Esophagus muscularis mucosa (tissue), 4 donors: ENCODE measurements around the gene SLC25A10. TPM values are rescaled to one million over a fixed set of nuclear protein-coding genes. Genes with fewer than 3 reads are reported as not detected.

Experiments used
- DNase-seq: peaks from one replicate; pipeline ENCODE4 v3.0.0-alpha.2; 2017; ENCODE audit errors: extremely low spot score
- H3K27ac ChIP-seq, 4 donors: fragments of 200-600 bp; sonication (generic); replicated peaks in 1 of 4; 1 replicate in 3 of 4; 2 replicates in 1 of 4; pipeline ENCODE4 v1.5.1; 2016 to 2019; ENCODE audit warnings: mild to moderate bottlenecking in 1 of 4
- H3K27me3 ChIP-seq, 4 donors: fragments of 200-600 bp; sonication (generic); one replicate each; pipeline versions ENCODE4 v1.5.1 to v1.6.0; 2016 to 2019
- H3K36me3 ChIP-seq, 4 donors: fragments of 200-600 bp; sonication (generic); one replicate each; pipeline ENCODE4 v1.5.1; 2016 to 2019
- H3K4me1 ChIP-seq, 4 donors: fragments of 200-600 bp; sonication (generic); one replicate each; pipeline ENCODE4 v1.5.1; 2016 to 2019
- H3K4me3 ChIP-seq, 4 donors: fragments of 200-600 bp; sonication (generic); 1 replicate in 2 of 4; 2 replicates in 2 of 4; pipeline ENCODE4 v1.5.1; 2016 to 2019; ENCODE audit warnings: mild to moderate bottlenecking in 4 of 4, moderate library complexity in 1 of 4
- H3K9me3 ChIP-seq, 4 donors: fragments of 200-600 bp; sonication (generic); 1 replicate in 3 of 4; 2 replicates in 1 of 4; pipeline ENCODE4 v1.5.1; 2016 to 2019
- EP300 ChIP-seq: sonication (generic); formaldehyde crosslinking; IDR thresholded peaks from one replicate; pipeline ENCODE4 v1.6.1; 2017; ENCODE audit warnings: antibody characterized with exemption
- POLR2A ChIP-seq: fragments of 450-650 bp; IDR thresholded peaks from one replicate; pipeline ENCODE4 v1.6.1; 2017; ENCODE audit warnings: antibody characterized with exemption, moderate library complexity, mild to moderate bottlenecking, low read depth
- POLR2AphosphoS5 ChIP-seq, 2 donors: sonication (generic); formaldehyde crosslinking; IDR thresholded peaks; one replicate each; pipeline ENCODE4 v1.6.1; 2017; ENCODE audit warnings: antibody characterized with exemption in 2 of 2
- WGBS: methylation state at CpG from one replicate; pipeline ENCODE4 v1.1.5; 2018; 5-methylcytosine and 5-hydroxymethylcytosine counted together
- intact Hi-C: fragments of 100-400 bp; cut with DNase I; formaldehyde crosslinking; loops from one replicate; pipeline ENCODE4 v1.15.1; 2023
- total RNA-seq, 4 donors: library from RNA; depleted of rRNA; stranded (reverse); fragments of >200 nt; gene quantifications; one replicate each; pipeline versions ENCODE4 v1.1.0 to v1.2.1, GENCODE V29; 2016
- TF ChIP-seq, protein P1 (sequence below), 3 experiments: fragments of 200-600 bp in 2 of 3; fragments of 450-650 bp in 1 of 3; sonication (generic) in 2 of 3; IDR thresholded peaks; one replicate each; pipeline ENCODE4 v1.5.1; 2017 to 2019; ENCODE audit warnings: antibody characterized with exemption in 3 of 3, mild to moderate bottlenecking in 2 of 3, moderate library complexity in 1 of 3

SLC25A10 gene
- total RNA-seq, 4 donors from 2014 or later = 2.1 to 5.5 (median 4.8) TPM

DNA sequence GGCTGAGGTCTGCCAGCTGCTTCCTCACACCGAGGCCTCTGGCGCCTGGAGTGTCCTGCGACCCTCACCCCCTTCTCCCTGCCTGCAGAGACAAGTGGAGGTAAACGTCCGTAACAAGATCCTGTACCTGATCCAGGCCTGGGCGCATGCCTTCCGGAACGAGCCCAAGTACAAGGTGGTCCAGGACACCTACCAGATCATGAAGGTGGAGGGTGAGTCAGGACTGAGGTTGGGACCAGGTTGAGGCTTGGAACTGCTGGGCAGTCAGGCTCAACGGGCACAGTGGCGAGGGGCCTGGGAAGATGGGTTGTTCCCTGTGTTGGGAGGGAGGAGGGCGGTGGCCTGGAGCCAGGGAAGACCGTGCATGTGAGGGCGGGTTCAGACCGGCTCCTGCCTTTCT, 23.5 kb upstream of the SLC25A10 start:
- 78% methylated on average over 9 of the region's 14 CpGs for whole genome bisulfite sequencing
- TF ChIP-seq EP300 (no peak), POLR2AphosphoS5 (IDR thresholded peaks at IDR 0.05) (no peak), POLR2A (no peak)
- TF ChIP-seq, protein P1, sequence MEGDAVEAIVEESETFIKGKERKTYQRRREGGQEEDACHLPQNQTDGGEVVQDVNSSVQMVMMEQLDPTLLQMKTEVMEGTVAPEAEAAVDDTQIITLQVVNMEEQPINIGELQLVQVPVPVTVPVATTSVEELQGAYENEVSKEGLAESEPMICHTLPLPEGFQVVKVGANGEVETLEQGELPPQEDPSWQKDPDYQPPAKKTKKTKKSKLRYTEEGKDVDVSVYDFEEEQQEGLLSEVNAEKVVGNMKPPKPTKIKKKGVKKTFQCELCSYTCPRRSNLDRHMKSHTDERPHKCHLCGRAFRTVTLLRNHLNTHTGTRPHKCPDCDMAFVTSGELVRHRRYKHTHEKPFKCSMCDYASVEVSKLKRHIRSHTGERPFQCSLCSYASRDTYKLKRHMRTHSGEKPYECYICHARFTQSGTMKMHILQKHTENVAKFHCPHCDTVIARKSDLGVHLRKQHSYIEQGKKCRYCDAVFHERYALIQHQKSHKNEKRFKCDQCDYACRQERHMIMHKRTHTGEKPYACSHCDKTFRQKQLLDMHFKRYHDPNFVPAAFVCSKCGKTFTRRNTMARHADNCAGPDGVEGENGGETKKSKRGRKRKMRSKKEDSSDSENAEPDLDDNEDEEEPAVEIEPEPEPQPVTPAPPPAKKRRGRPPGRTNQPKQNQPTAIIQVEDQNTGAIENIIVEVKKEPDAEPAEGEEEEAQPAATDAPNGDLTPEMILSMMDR (IDR thresholded peaks at IDR 0.05) = no peak
- Histone ChIP-seq H3K27ac (no peak overlapping the region), H3K27me3 (no peaks in the 10 kb centered on the region), H3K4me1 (peaks cover 15 to 27% (median 22%) of the 10 kb centered on the region in 4 donors), H3K36me3 (peaks cover 59 to 86% (median 82%) of the 10 kb centered on the region in 4 donors), H3K9me3 (no peaks in the 10 kb centered on the region), H3K4me3 (no peak overlapping the region)
- intact Hi-C loops = no loop called here
- no peak for DNase-seq

DNA sequence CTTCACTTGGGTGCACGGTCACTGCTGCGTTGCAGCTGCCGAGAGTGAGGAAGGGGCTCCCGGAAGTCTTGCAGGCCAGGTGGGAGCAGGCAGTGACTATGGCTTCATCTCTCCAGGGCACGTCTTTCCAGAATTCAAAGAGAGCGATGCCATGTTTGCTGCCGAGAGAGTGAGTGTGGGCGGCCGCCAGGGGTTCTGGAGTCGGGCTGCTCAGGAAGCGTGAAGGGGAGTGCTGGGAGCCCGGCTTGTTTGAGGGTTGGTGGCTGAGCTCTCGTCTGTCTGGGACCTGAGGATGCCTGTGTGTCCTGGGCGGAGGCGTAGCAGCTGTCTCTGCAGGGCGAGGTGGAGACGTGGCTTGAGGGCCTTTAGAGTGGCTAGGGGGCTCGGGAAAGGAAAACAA, 22.0 kb upstream of the SLC25A10 start:
- Histone ChIP-seq H3K27ac (no peak overlapping the region), H3K27me3 (no peaks in the 10 kb centered on the region), H3K9me3 (no peaks in the 10 kb centered on the region), H3K4me3 (no peak overlapping the region), H3K4me1 (peaks cover 8 to 18% (median 13%) of the 10 kb centered on the region in 4 donors), H3K36me3 (peaks cover 74 to 100% (median 97%) of the 10 kb centered on the region in 4 donors)
- WGBS = 90% methylated on average over 18 of the region's 18 CpGs
- TF ChIP-seq EP300 = no peak
- intact Hi-C loops = no loop called here
- no peak for DNase-seq

DNA sequence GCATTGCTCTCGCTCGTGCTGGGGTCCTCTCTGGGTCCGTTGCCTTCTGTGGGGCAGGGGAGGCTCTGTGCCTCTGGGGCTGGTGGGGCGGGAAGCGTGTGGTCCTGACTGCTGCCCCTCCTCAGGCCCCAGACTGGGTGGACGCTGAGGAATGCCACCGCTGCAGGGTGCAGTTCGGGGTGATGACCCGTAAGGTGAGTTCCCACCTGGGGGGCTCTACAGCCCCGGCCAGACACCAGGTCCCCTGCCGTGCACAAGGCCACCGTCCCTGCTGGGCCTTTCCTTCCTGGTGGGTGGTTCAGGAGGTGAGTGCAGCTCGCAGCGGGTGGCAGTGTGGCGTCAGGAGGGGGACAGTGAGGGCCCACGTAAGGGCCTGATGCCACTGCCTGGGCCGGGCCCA, 21.5 kb upstream of the SLC25A10 start:
- intact Hi-C loops = no loop called here
- H3K27ac ChIP-seq = no peak overlapping the region
- TF ChIP-seq POLR2AphosphoS5 (IDR thresholded peaks at IDR 0.05) = no peak
- TF ChIP-seq, protein P1 (IDR thresholded peaks at IDR 0.05) = no peak
- no peak for TF ChIP-seq EP300
- no peak for DNase-seq
- H3K27me3 ChIP-seq = no peaks in the 10 kb centered on the region
- H3K9me3 ChIP-seq = no peaks in the 10 kb centered on the region
- WGBS = 84% methylated on average over 7 of the region's 17 CpGs
- H3K4me3 ChIP-seq = no peak overlapping the region
- peaks cover 3 to 13% (median 8%) of the 10 kb centered on the region in 4 donors for H3K4me1 ChIP-seq
- peaks cover 78 to 100% (median 100%) of the 10 kb centered on the region in 4 donors for H3K36me3 ChIP-seq

DNA sequence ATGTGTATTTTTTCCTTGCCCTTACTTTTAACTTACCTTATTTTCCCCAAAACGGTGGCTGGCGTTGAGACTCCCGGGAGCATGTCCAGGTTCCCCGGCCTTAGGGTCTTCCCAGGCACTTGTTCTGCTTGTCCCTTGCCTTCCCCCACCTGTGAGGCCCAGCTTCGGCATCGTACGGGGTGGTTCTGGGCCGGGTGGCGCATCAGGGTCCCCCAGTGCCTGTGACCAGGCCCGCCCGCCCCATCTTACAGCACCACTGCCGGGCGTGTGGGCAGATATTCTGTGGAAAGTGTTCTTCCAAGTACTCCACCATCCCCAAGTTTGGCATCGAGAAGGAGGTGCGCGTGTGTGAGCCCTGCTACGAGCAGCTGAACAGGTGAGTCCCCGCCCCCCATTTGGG, 20.9 kb upstream of the SLC25A10 start:
- TF ChIP-seq POLR2AphosphoS5 (IDR thresholded peaks at IDR 0.05) (no peak), EP300 (no peak), POLR2A (no peak)
- TF ChIP-seq, protein P1 (IDR thresholded peaks at IDR 0.05) = no peak
- no peaks in the 10 kb centered on the region for H3K9me3 ChIP-seq
- no peak overlapping the region for H3K4me3 ChIP-seq
- 96% methylated on average over 13 of the region's 18 CpGs for WGBS
- H3K4me1 ChIP-seq = peaks cover 0 to 6% (median 2%) of the 10 kb centered on the region in 4 donors
- intact Hi-C loops = no loop called here
- peaks cover 84 to 100% (median 100%) of the 10 kb centered on the region in 4 donors for H3K36me3 ChIP-seq
- DNase-seq = no peak
- H3K27ac ChIP-seq = no peak overlapping the region
- H3K27me3 ChIP-seq = no peaks in the 10 kb centered on the region

DNA sequence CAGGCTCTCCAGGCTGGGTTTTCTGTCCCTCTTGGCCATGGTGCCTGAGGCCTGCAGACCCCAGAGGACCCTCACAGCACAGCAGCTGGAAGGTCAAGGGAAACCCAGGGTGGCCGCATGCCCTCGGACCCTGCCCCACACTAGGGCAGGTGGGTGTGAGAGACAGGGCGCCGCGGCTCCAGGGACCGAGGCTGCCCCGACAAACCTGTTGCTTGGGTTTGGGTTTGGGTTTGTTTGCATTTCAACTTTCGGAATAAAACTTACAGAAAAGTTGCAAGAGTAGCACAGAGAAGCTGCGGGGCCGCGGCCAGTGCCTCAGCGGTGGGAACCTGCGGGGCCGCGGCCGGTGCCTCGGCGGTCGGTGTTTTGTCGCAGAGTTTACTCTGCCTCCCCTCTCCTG, 20.5 kb upstream of the SLC25A10 start:
- 96% methylated on average over 20 of the region's 20 CpGs for WGBS
- Histone ChIP-seq H3K27me3 (no peaks in the 10 kb centered on the region), H3K27ac (no peak overlapping the region), H3K36me3 (peaks cover 84 to 100% (median 100%) of the 10 kb centered on the region in 4 donors), H3K9me3 (no peaks in the 10 kb centered on the region), H3K4me1 (peaks cover 0 to 3% (median 1%) of the 10 kb centered on the region in 4 donors), H3K4me3 (no peak overlapping the region)
- intact Hi-C loops = no loop called here
- DNase-seq = no peak
- TF ChIP-seq EP300 (no peak), POLR2AphosphoS5 (IDR thresholded peaks at IDR 0.05) (no peak), POLR2A (no peak)
- TF ChIP-seq, protein P1 (IDR thresholded peaks at IDR 0.05) = no peak
